ENCODE results near the gene AP5Z1. TPM values are rescaled to one million over a fixed set of nuclear protein-coding genes. Genes with fewer than 3 reads are reported as not detected.

Gene AP5Z1
- total and polyA plus RNA-seq, 2 donors = 15.8 to 29.3 TPM

- Histone ChIP-seq H3K27ac (ENCODE audit: low read depth) (no peak overlapping the region), H3K4me3 (ENCODE audit: low read depth, low read length) (no peak overlapping the region), H3K36me3 (ENCODE audit: insufficient read depth) (peaks cover 14% of the 10 kb centered on the region), H3K4me1 (ENCODE audit: insufficient read depth) (no peaks in the 10 kb centered on the region)
- WGBS = 46% methylated on average over 37 of the region's 37 CpGs
- no peak for DNase-seq (ENCODE audit: extremely low spot score)
Measured at GRCh38 chr7:4766666-4767519, 8.5 kb upstream of the AP5Z1 start.

- H3K4me3 ChIP-seq (ENCODE audit: low read depth, low read length) = no peak overlapping the region
- H3K36me3 ChIP-seq (ENCODE audit: insufficient read depth) = peaks cover 7% of the 10 kb centered on the region
- no peak overlapping the region for H3K27ac ChIP-seq (ENCODE audit: low read depth)
- DNase-seq (ENCODE audit: extremely low spot score) = no peak
- 71% methylated on average over 27 of the region's 27 CpGs for WGBS
- no peaks in the 10 kb centered on the region for H3K4me1 ChIP-seq (ENCODE audit: insufficient read depth)
Measured at GRCh38 chr7:4768597-4769569, 6.5 kb upstream of the AP5Z1 start.

- Histone ChIP-seq H3K4me3 (ENCODE audit: low read depth, low read length) (no peak overlapping the region), H3K4me1 (ENCODE audit: insufficient read depth) (no peaks in the 10 kb centered on the region), H3K36me3 (ENCODE audit: insufficient read depth) (peaks cover 3% of the 10 kb centered on the region), H3K27ac (ENCODE audit: low read depth) (no peak overlapping the region)
- no peak for DNase-seq (ENCODE audit: extremely low spot score)
- WGBS = 28% methylated on average over 7 of the region's 7 CpGs
Measured at GRCh38 chr7:4769761-4770160, 5.7 kb upstream of the AP5Z1 start.

GRCh38 chr7:4770886-4771285 is 4.5 kb upstream of the AP5Z1 start:
- Histone ChIP-seq H3K36me3 (ENCODE audit: insufficient read depth) (peaks cover 3% of the 10 kb centered on the region), H3K4me1 (ENCODE audit: insufficient read depth) (no peaks in the 10 kb centered on the region), H3K4me3 (ENCODE audit: low read depth, low read length) (no peak overlapping the region), H3K27ac (ENCODE audit: low read depth) (no peak overlapping the region)
- no peak for DNase-seq (ENCODE audit: extremely low spot score)
- 81% methylated on average over 9 of the region's 9 CpGs for WGBS

- 86% methylated on average over 9 of the region's 9 CpGs for WGBS
- Histone ChIP-seq H3K4me3 (ENCODE audit: low read depth, low read length) (no peak overlapping the region), H3K4me1 (ENCODE audit: insufficient read depth) (no peaks in the 10 kb centered on the region), H3K27ac (ENCODE audit: low read depth) (no peak overlapping the region), H3K36me3 (ENCODE audit: insufficient read depth) (peaks cover 3% of the 10 kb centered on the region)
- no peak for DNase-seq (ENCODE audit: extremely low spot score)
Measured at GRCh38 chr7:4771737-4772136, 3.7 kb upstream of the AP5Z1 start.

- WGBS = 93% methylated on average over 6 of the region's 6 CpGs
- H3K4me1 ChIP-seq (ENCODE audit: insufficient read depth) = no peaks in the 10 kb centered on the region
- H3K36me3 ChIP-seq (ENCODE audit: insufficient read depth) = peaks cover 3% of the 10 kb centered on the region
- H3K27ac ChIP-seq (ENCODE audit: low read depth) = no peak overlapping the region
- no peak for DNase-seq (ENCODE audit: extremely low spot score)
- H3K4me3 ChIP-seq (ENCODE audit: low read depth, low read length) = no peak overlapping the region
Measured at GRCh38 chr7:4772306-4772705, 3.1 kb upstream of the AP5Z1 start.

- no peak overlapping the region for H3K27ac ChIP-seq (ENCODE audit: low read depth)
- no peak overlapping the region for H3K4me3 ChIP-seq (ENCODE audit: low read depth, low read length)
- no peak for DNase-seq (ENCODE audit: extremely low spot score)
- peaks cover 3% of the 10 kb centered on the region for H3K36me3 ChIP-seq (ENCODE audit: insufficient read depth)
- 82% methylated on average over 12 of the region's 12 CpGs for WGBS
- no peaks in the 10 kb centered on the region for H3K4me1 ChIP-seq (ENCODE audit: insufficient read depth)
Measured at GRCh38 chr7:4774007-4774406, 1.4 kb upstream of the AP5Z1 start.

- Histone ChIP-seq H3K4me1 (ENCODE audit: insufficient read depth) (no peaks in the 10 kb centered on the region), H3K4me3 (ENCODE audit: low read depth, low read length) (peak overlapping the region; percentile 77), H3K36me3 (ENCODE audit: insufficient read depth) (peaks cover 3% of the 10 kb centered on the region), H3K27ac (ENCODE audit: low read depth) (peak overlapping the region; percentile 92)
- peak; percentile 33 for DNase-seq (ENCODE audit: extremely low spot score)
- 9% methylated on average over 24 of the region's 24 CpGs for WGBS
Measured at GRCh38 chr7:4774658-4775249, 669 bp upstream of the AP5Z1 start.

- H3K4me3 ChIP-seq (ENCODE audit: low read depth, low read length) = peak overlapping the region; percentile 77
- 22% methylated on average over 32 of the region's 32 CpGs for WGBS
- H3K27ac ChIP-seq (ENCODE audit: low read depth) = peak overlapping the region; percentile 91
- no peaks in the 10 kb centered on the region for H3K36me3 ChIP-seq (ENCODE audit: insufficient read depth)
- no peaks in the 10 kb centered on the region for H3K4me1 ChIP-seq (ENCODE audit: insufficient read depth)
- no peak for DNase-seq (ENCODE audit: extremely low spot score)
Measured at GRCh38 chr7:4775848-4776623, 613 bp downstream of the AP5Z1 start.

- Histone ChIP-seq H3K36me3 (ENCODE audit: insufficient read depth) (peaks cover 2% of the 10 kb centered on the region), H3K27ac (ENCODE audit: low read depth) (no peak overlapping the region), H3K4me1 (ENCODE audit: insufficient read depth) (no peaks in the 10 kb centered on the region), H3K4me3 (ENCODE audit: low read depth, low read length) (no peak overlapping the region)
- no peak for DNase-seq (ENCODE audit: extremely low spot score)
- 92% methylated on average over 5 of the region's 5 CpGs for WGBS
Measured at GRCh38 chr7:4779118-4779517, 3.7 kb downstream of the AP5Z1 start.

- no peak overlapping the region for H3K4me3 ChIP-seq (ENCODE audit: low read depth, low read length)
- H3K36me3 ChIP-seq (ENCODE audit: insufficient read depth) = peaks cover 5% of the 10 kb centered on the region
- WGBS = 96% methylated on average over 27 of the region's 27 CpGs
- no peaks in the 10 kb centered on the region for H3K4me1 ChIP-seq (ENCODE audit: insufficient read depth)
- H3K27ac ChIP-seq (ENCODE audit: low read depth) = no peak overlapping the region
- DNase-seq (ENCODE audit: extremely low spot score) = no peak
Measured at GRCh38 chr7:4781366-4782069, 6.1 kb downstream of the AP5Z1 start.

Data from urinary bladder (tissue), 4 donors.